GM23338 (cell line): ENCODE results near the gene HTR4. TPM values are rescaled to one million over a fixed set of nuclear protein-coding genes. Genes with fewer than 3 reads are reported as not detected.

Experiments used
- ATAC-seq: fragments of 200-7000 bp; cut with Tn5 transposase; 3 replicates; pipeline ENCODE4 v1.9.1; 2020
- DNase-seq: peaks from one replicate; pipeline ENCODE4 v3.0.0-alpha.2; 2015; ENCODE audit warnings: low spot score
- H2AFZ ChIP-seq: fragments of 200-600 bp; sonication (generic); 2 replicates; pipeline ENCODE4 v1.8.0; 2016; ENCODE audit warnings: antibody characterized with exemption, mild to moderate bottlenecking, moderate library complexity
- H3F3A ChIP-seq: fragments of 200-600 bp; sonication (generic); replicated peaks from 2 replicates; pipeline ENCODE4 v1.8.0; 2017; ENCODE audit warnings: antibody characterized with exemption, mixed run types, low read depth
- H3K27ac ChIP-seq: fragments of 200-600 bp; sonication (generic); 2 replicates; pipeline ENCODE4 v1.6.1; 2016; ENCODE audit warnings: low read depth
- H3K27me3 ChIP-seq: fragments of 200-600 bp; sonication (generic); 2 replicates; pipeline ENCODE4 v1.8.0; 2016; ENCODE audit warnings: mild to moderate bottlenecking, mixed run types, moderate library complexity; ENCODE audit not compliant: insufficient read depth
- H3K36me3 ChIP-seq: fragments of 200-600 bp; sonication (generic); 2 replicates; pipeline ENCODE4 v1.8.0; 2016; ENCODE audit warnings: mild to moderate bottlenecking; ENCODE audit not compliant: insufficient read depth
- H3K4me1 ChIP-seq: fragments of 200-600 bp; sonication (generic); 2 replicates; pipeline ENCODE4 v1.8.0; 2016; ENCODE audit warnings: mild to moderate bottlenecking, moderate library complexity; ENCODE audit not compliant: insufficient read depth
- H3K4me2 ChIP-seq: fragments of 200-600 bp; sonication (generic); 2 replicates; pipeline ENCODE4 v1.7.1; 2017; ENCODE audit warnings: mixed run types
- H3K4me3 ChIP-seq: fragments of 200-600 bp; sonication (generic); 2 replicates; pipeline ENCODE4 v1.6.1; 2016; ENCODE audit warnings: mixed run types
- H3K79me2 ChIP-seq: fragments of 200-600 bp; sonication (generic); replicated peaks from 2 replicates; pipeline ENCODE4 v1.8.0; 2017; ENCODE audit warnings: mild to moderate bottlenecking; ENCODE audit not compliant: insufficient read depth
- H3K9me2 ChIP-seq: fragments of 200-600 bp; sonication (generic); 2 replicates; pipeline ENCODE4 v1.8.0; 2017; ENCODE audit not compliant: insufficient read depth
- H4K20me1 ChIP-seq: fragments of 200-600 bp; sonication (generic); replicated peaks from 2 replicates; pipeline ENCODE4 v1.8.0; 2017; ENCODE audit warnings: mild to moderate bottlenecking; ENCODE audit not compliant: insufficient read depth
- H3K27ac Mint-ChIP-seq: 2 replicates; pipeline ENCODE4 v1.8.0; 2020; ENCODE audit warnings: inconsistent platforms, mild to moderate bottlenecking, moderate library complexity, mixed read lengths
- H3K27me3 Mint-ChIP-seq: 3 replicates; pipeline ENCODE4 v1.8.0; 2022; ENCODE audit warnings: low read depth, mild to moderate bottlenecking, moderate library complexity, mixed read lengths, inconsistent platforms; ENCODE audit not compliant: insufficient read depth, poor library complexity
- H3K36me3 Mint-ChIP-seq: 3 replicates; pipeline ENCODE4 v1.8.0; 2021; ENCODE audit warnings: low read depth, mild to moderate bottlenecking, inconsistent platforms, moderate library complexity, mixed read lengths
- H3K4me1 Mint-ChIP-seq: 3 replicates; pipeline ENCODE4 v1.8.0; 2020; ENCODE audit warnings: mild to moderate bottlenecking, inconsistent platforms, mixed read lengths
- H3K4me3 Mint-ChIP-seq: 3 replicates; pipeline ENCODE4 v1.8.0; 2021; ENCODE audit warnings: moderate library complexity, mild to moderate bottlenecking, inconsistent platforms, mixed read lengths
- H3K9me3 Mint-ChIP-seq: 3 replicates; pipeline ENCODE4 v1.8.0; 2020; ENCODE audit warnings: moderate library complexity, mild to moderate bottlenecking, inconsistent platforms, mixed read lengths
- CREB1 ChIP-seq: fragments of 250-450 bp; sonication (Bioruptor Pico); IDR thresholded peaks from 2 replicates; pipeline ENCODE4 v1.5.0; 2020; ENCODE audit warnings: low read depth, mild to moderate bottlenecking, moderate library complexity
- EZH2 ChIP-seq: fragments of 200-600 bp; sonication (generic); IDR thresholded peaks from one replicate; pipeline ENCODE4 v1.8.0; 2017; ENCODE audit warnings: antibody characterized with exemption, mild to moderate bottlenecking, low read depth; ENCODE audit not compliant: unreplicated experiment
- NANOG ChIP-seq: IDR thresholded peaks from 2 replicates; pipeline ENCODE4 v1.6.1; 2016; ENCODE audit warnings: antibody characterized with exemption, borderline replicate concordance
- STAT1 ChIP-seq: IDR thresholded peaks from one replicate; pipeline ENCODE4 v1.6.1; 2016; ENCODE audit warnings: antibody characterized with exemption; ENCODE audit not compliant: unreplicated experiment
- ZNF114 ChIP-seq: fragments of 250-450 bp; sonication (Bioruptor Pico); IDR thresholded peaks from 2 replicates; pipeline ENCODE4 v1.5.0; 2020; ENCODE audit warnings: mild to moderate bottlenecking, moderate library complexity
- ZNF331 ChIP-seq: fragments of 250-450 bp; sonication (Bioruptor Pico); IDR thresholded peaks from 2 replicates; pipeline ENCODE4 v1.5.0; 2020; ENCODE audit warnings: low read depth, mild to moderate bottlenecking, moderate library complexity
- polyA plus RNA-seq: library from polyadenylated mRNA; unstranded; fragments of >200 nt; fragmentation: Nextera tagmentation; extraction: Ambion mirVana; gene quantifications from 2 replicates; pipeline ENCODE4 v1.2.1, GENCODE V29; 2016
- total RNA-seq: library from RNA; depleted of rRNA; stranded (reverse); fragments of >200 nt; shearing (Covaris generic); gene quantifications from 2 replicates; pipeline ENCODE4 v1.2.3, GENCODE V29; 2014
- TF ChIP-seq, protein P1 (sequence below): IDR thresholded peaks from 2 replicates; pipeline ENCODE4 v1.6.1; 2016; ENCODE audit warnings: antibody characterized with exemption
- TF ChIP-seq, protein P2 (sequence below), 2 experiments: fragments of 200-600 bp in 1 of 2; sonication (generic) in 1 of 2; conservative IDR thresholded peaks; 2 replicates each; pipeline versions ENCODE4 v1.5.1 to v1.6.1; 2016 to 2017; ENCODE audit warnings: antibody characterized with exemption in 2 of 2, low read depth in 2 of 2, mild to moderate bottlenecking in 2 of 2, moderate library complexity in 1 of 2
- TF ChIP-seq, protein P3 (sequence below): IDR thresholded peaks from one replicate; pipeline ENCODE4 v1.6.1; 2018; ENCODE audit warnings: antibody characterized with exemption; ENCODE audit not compliant: unreplicated experiment

HTR4 gene
- total and polyA plus RNA-seq, 2 experiments from 2014 or later, result 0.10 TPM; not detected in 1

DNA sequence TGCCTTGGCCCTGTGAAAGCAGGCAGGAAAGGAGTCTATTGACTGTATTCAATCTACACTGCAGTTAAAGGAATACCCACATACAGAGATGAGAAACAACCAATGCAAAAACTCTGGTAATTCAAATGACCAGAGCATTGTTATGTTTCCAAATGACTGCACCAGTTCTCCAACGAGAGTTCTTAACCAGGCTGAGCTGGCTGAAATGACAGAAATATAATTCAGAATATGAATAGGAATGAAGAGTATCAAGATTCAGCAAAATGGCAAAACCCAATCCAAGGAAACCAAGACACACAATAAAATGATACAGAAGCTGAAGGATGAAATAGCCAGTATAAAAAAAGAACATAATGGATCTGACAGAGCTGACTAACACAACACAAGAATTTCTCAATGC, 119.1 kb downstream of the HTR4 start:
- ATAC-seq (no peak), DNase-seq (no peak)
- Histone ChIP-seq H3K27ac (no peak overlapping the region), H2AFZ (no peak overlapping the region), H3K36me3 (no peaks in the 10 kb centered on the region), H3K9me2 (peaks cover 5% of the 10 kb centered on the region; the same call in 1 of the 2 replicates), H3K4me3 (no peak overlapping the region), H4K20me1 (no peaks in the 10 kb centered on the region), H3K27me3 (no peaks in the 10 kb centered on the region), H3F3A (no peaks in the 10 kb centered on the region), H3K79me2 (no peaks in the 10 kb centered on the region), H3K4me2 (no peak overlapping the region), H3K4me1 (no peaks in the 10 kb centered on the region)
- Mint-ChIP-seq H3K4me1 (no peaks in the 10 kb centered on the region), H3K27me3 (no peaks in the 10 kb centered on the region), H3K4me3 (no peak overlapping the region), H3K36me3 (no peaks in the 10 kb centered on the region; the same call in 2 of the 3 replicates), H3K27ac (no peak overlapping the region), H3K9me3 (peaks cover 18% of the 10 kb centered on the region)
- TF ChIP-seq ZNF331 (CRISPR knock-in tag), result no peak
- no peak for TF ChIP-seq EZH2
- TF ChIP-seq CREB1 (CRISPR knock-in tag), result no peak
- TF ChIP-seq, protein P1, sequence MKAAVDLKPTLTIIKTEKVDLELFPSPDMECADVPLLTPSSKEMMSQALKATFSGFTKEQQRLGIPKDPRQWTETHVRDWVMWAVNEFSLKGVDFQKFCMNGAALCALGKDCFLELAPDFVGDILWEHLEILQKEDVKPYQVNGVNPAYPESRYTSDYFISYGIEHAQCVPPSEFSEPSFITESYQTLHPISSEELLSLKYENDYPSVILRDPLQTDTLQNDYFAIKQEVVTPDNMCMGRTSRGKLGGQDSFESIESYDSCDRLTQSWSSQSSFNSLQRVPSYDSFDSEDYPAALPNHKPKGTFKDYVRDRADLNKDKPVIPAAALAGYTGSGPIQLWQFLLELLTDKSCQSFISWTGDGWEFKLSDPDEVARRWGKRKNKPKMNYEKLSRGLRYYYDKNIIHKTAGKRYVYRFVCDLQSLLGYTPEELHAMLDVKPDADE, result no peak
- TF ChIP-seq, protein P2, sequence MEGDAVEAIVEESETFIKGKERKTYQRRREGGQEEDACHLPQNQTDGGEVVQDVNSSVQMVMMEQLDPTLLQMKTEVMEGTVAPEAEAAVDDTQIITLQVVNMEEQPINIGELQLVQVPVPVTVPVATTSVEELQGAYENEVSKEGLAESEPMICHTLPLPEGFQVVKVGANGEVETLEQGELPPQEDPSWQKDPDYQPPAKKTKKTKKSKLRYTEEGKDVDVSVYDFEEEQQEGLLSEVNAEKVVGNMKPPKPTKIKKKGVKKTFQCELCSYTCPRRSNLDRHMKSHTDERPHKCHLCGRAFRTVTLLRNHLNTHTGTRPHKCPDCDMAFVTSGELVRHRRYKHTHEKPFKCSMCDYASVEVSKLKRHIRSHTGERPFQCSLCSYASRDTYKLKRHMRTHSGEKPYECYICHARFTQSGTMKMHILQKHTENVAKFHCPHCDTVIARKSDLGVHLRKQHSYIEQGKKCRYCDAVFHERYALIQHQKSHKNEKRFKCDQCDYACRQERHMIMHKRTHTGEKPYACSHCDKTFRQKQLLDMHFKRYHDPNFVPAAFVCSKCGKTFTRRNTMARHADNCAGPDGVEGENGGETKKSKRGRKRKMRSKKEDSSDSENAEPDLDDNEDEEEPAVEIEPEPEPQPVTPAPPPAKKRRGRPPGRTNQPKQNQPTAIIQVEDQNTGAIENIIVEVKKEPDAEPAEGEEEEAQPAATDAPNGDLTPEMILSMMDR (conservative IDR thresholded peaks at IDR 0.05; ENCODE audit: low read depth in 2 of 2), result no peak
- TF ChIP-seq STAT1, result no peak

GRCh38 chr5:148532969-148533670, 121.2 kb downstream of the HTR4 start:
- H3K36me3 Mint-ChIP-seq, result peaks cover 11% of the 10 kb centered on the region
- H3K27me3 Mint-ChIP-seq, result no peaks in the 10 kb centered on the region
- no peak overlapping the region for H3K4me3 Mint-ChIP-seq
- H3K27ac Mint-ChIP-seq, result no peak overlapping the region
- no peaks in the 10 kb centered on the region for H3K27me3 ChIP-seq
- no peak overlapping the region for H3K4me2 ChIP-seq
- H3K9me3 Mint-ChIP-seq, result peaks cover 28% of the 10 kb centered on the region
- no peaks in the 10 kb centered on the region for H3K36me3 ChIP-seq
- no peaks in the 10 kb centered on the region for H3F3A ChIP-seq
- H3K4me1 Mint-ChIP-seq, result no peaks in the 10 kb centered on the region
- H3K27ac ChIP-seq, result no peak overlapping the region
- H3K79me2 ChIP-seq, result no peaks in the 10 kb centered on the region
- H2AFZ ChIP-seq, result no peak overlapping the region
- H3K4me1 ChIP-seq, result no peaks in the 10 kb centered on the region
- no peak overlapping the region for H3K4me3 ChIP-seq
- ATAC-seq (no peak), DNase-seq (no peak)
- no peaks in the 10 kb centered on the region for H4K20me1 ChIP-seq
- peaks cover 5% of the 10 kb centered on the region; the same call in 1 of the 2 replicates for H3K9me2 ChIP-seq
- no peak for TF ChIP-seq ZNF114
- TF ChIP-seq, protein P3, sequence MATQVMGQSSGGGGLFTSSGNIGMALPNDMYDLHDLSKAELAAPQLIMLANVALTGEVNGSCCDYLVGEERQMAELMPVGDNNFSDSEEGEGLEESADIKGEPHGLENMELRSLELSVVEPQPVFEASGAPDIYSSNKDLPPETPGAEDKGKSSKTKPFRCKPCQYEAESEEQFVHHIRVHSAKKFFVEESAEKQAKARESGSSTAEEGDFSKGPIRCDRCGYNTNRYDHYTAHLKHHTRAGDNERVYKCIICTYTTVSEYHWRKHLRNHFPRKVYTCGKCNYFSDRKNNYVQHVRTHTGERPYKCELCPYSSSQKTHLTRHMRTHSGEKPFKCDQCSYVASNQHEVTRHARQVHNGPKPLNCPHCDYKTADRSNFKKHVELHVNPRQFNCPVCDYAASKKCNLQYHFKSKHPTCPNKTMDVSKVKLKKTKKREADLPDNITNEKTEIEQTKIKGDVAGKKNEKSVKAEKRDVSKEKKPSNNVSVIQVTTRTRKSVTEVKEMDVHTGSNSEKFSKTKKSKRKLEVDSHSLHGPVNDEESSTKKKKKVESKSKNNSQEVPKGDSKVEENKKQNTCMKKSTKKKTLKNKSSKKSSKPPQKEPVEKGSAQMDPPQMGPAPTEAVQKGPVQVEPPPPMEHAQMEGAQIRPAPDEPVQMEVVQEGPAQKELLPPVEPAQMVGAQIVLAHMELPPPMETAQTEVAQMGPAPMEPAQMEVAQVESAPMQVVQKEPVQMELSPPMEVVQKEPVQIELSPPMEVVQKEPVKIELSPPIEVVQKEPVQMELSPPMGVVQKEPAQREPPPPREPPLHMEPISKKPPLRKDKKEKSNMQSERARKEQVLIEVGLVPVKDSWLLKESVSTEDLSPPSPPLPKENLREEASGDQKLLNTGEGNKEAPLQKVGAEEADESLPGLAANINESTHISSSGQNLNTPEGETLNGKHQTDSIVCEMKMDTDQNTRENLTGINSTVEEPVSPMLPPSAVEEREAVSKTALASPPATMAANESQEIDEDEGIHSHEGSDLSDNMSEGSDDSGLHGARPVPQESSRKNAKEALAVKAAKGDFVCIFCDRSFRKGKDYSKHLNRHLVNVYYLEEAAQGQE, result no peak
- no peak for TF ChIP-seq NANOG
